M059J (cell line): ENCODE data around the gene CTTNBP2NL. TPM values are rescaled to one million over a fixed set of nuclear protein-coding genes. Genes with fewer than 3 reads are reported as not detected.

Source experiments
- DNase-seq: peaks from one replicate; pipeline ENCODE4 v3.0.0-alpha.2; 2012; ENCODE audit warnings: low read depth
- total RNA-seq: library from RNA; depleted of rRNA; stranded (reverse); fragments of >200 nt; shearing (Covaris generic); gene quantifications from 2 replicates; pipeline ENCODE4 v1.2.3, GENCODE V29; 2014; rRNA removed

Gene CTTNBP2NL, protein sequence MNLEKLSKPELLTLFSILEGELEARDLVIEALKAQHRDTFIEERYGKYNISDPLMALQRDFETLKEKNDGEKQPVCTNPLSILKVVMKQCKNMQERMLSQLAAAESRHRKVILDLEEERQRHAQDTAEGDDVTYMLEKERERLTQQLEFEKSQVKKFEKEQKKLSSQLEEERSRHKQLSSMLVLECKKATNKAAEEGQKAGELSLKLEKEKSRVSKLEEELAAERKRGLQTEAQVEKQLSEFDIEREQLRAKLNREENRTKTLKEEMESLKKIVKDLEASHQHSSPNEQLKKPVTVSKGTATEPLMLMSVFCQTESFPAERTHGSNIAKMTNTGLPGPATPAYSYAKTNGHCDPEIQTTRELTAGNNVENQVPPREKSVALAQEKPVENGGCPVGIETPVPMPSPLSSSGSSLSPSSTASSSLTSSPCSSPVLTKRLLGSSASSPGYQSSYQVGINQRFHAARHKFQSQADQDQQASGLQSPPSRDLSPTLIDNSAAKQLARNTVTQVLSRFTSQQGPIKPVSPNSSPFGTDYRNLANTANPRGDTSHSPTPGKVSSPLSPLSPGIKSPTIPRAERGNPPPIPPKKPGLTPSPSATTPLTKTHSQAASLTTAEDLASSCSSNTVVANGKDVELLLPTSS
- total RNA-seq: 13.5 and 17.2 TPM in 2 replicates

DNA sequence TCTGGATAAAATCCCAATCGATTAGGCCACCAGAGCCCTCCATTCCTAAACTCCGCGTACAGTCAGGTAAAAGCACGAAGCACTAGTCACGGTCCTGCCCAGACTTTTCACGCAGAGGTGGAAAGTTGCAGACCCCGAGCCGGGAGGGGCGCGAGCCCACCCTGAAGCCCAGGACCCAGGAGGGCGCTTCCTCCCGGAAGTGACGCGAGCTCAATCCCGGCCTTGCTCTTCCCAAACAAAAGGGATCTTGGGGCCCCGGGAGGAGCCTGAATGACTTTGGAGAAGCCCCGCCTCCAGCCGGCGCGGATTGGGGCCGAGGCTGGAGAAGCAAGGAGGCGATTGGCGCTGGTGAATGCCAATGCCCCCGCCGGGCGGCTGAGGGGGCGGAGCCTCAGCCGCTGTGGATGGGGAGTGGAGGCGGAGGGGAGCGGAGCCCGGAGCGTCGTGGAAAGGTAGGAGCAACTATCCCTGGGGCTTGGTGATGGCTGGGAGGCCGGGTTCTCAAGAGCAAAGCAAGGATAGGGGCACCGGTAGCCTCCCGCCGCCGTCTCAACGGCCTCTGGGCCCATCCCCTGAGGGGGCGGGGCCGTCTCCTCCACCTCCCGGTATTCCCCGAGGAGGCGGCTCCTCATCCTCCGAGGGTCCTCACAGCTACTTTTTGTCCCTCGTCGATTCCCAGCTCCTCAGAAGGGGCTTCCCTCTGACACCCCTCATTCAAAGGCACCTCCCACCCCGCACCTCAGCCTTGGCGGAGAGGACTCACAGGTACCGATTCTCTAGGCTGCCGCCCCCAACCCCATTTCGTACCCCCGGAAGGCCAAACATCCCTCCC lies at the start of gene CTTNBP2NL:
TSS of gene CTTNBP2NL (plus strand) at position 394 of the 832 bp plus-strand sequence. CDS start 19,952 bp downstream, outside the sequence.
- DNase-seq: peak; percentile 97

DNA sequence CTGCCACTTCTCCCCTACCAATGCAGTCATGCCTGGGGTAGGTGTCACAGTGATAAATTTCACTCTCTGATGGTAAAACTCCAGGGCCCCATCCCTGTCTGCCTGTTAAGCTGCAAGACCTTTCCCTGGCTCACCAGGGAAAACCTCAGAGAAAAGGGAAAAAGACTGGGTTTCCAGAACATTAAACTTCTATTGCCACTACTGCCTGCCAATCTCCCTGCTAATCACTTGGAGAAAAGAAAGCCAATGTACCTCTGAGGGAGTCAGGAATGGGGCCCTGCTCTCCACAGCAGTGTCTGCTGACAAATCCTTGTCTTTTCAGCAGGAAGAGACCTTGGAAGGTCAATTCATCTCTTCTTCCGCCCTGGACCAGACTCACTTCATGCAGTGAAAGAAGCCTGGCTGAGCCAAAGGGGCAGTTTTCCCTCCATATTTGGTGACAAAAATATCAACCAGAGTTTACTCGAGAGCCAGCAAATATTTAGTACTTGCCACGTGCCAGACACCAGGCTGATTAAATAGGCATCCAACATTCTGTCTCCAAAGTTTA lies 49.1 kb upstream of the CTTNBP2NL start:
- no peak for DNase-seq

DNA sequence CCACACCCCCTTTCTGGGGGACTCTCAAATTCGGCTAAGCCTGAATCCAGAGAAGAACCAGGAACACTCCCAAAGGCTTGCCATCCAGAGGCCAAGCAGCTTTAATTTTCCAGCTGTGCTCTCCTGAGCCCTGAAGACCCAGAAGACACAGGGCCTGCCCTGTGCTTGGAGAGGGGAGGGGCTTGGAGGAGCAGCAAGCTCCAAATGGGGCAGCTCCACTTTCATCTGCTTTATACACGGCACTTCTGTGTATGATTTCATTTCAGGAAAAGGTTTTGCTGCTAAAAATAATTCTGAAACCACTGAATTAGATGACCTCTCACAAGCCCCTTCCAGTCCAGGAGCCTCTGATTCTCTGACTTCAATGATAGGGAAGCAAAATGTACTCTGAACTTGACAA lies 39.2 kb upstream of the CTTNBP2NL start:
- no peak for DNase-seq

DNA sequence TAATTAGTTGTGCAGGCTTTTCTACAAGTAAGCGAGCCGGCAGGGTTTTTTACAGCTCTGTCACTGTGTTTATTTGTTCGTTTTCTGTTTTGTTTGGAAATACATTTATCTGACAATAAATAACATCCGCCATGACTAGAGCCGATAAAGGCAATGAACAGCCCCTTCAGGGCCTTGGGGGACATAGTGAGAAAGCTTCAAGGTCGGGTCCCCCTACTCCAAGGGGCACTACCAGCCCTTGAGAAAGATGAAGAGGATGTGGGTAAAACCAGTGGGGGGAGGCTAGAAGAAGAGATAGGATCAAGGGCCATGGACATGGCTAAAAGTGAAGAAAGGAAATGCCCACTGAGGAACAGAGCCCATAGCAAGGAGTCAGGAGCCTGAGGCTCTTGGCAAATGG lies 38.5 kb upstream of the CTTNBP2NL start:
- DNase-seq: no peak

DNA sequence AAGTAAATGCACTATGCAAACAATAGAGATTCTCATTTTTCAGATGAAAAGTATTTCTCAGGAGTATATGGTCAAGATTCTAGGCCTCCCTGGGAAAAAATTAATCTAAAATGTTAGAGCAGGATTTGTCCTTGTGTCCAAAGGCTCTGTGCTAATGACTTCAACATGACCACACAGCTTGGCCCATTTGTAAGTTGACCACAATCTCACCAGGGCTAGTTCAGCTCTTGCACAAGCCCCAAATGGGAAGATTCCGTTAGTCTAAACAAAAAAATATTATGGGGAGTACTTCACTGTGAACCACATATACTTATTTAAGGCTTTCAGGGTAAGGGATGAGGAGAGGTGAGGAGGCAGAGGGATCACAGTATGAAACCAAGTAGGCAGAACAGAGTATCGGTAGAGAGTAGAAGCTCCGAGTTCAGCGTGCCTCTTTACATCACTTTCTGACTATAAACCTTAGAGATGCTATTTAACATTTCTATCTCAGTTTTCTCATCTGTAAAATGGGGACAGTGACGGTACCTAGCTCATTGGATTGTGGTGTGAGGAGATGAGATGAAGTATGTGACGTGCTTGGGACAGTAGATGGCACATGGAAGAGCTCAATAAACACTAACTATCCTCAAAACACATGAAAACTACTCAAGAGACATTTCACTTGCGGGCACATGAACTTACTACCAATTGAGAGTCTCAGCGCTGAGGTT lies 37.8 kb upstream of the CTTNBP2NL start:
- no peak for DNase-seq

DNA sequence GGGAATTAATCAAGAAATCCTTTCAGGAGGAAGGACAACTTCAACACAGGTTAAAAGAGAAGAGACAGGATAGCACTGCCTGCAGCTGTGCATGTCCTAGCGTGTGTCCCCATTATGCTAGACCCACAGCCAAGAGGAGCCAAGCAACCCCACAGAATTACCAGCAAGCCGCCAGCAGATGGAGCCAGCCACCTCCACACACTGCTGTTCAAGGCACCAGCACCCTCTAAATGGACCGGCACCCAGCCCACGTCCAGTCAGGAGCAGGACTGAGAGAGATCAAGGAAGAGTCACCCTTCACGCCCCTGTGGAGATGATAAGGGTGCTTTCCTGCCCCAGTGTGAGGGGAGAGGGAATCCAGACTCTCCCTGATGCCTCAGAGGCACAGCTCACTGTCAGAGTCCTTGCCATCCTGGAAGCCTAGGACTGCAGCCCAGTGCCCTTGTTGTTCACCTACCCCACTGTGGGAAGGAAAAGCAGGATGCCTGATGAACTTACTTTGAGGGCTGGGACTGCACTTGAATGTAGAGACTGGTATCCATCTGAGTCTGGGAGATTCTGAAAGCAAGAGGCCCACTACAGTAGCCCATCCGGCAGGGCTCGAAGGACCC lies 37.1 kb upstream of the CTTNBP2NL start:
- DNase-seq: peak; percentile 42

DNA sequence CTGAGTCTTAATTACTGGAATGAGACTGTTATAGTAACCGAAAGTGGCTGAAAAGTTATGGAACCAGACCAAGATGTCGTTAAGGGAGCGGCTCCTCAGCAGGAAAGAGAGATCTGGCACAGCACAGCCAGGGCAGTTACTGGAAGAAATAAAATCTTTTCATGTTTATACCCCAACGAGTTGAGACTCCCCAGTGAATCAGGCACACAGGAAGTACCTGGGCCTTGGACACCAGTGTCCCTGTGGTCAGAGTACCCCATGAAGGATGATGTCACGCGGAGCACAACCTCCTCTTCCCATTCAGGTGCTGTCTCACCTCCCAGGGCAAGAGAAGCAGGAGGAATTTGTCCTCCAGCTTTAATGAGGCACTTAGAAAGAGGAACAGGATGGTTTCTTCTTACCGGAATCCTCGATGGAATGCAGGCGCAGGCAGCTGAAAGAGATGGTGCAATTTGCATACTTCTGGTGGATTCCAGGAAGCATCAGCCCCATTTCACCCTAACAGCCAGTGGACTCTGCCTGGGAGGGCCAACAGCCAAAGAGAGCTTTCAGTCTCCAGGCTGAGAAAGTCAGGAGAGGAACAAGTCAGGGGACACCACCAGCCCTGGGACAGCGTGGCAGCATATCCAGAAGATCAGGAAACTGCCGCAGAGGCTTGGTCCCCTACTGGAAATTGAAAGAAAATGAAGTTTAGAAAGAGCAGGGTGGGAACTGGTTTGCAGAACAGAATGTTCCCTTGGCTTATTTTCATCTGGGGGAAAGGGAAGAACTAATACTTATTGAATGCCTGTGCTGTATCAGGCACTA lies 35.9 kb upstream of the CTTNBP2NL start:
- DNase-seq: peak; percentile 22

DNA sequence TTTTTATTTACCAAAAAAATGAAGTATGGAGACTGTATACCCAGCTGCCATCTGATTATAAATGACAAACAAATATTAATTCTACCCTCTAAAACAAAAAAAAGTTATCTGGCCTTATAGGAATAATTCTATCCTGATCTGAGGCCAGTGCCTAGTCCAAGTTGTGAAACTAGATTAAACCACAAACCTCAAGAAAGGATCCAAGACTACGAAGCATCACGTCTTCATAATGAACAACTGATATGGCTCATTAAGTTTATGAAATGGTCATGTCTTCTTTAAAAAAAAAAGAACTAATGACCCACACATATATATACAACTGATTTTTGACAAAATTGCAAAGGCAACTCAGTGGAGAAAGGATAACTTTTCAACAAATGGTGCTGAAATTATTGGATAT lies 32.4 kb upstream of the CTTNBP2NL start:
- no peak for DNase-seq

DNA sequence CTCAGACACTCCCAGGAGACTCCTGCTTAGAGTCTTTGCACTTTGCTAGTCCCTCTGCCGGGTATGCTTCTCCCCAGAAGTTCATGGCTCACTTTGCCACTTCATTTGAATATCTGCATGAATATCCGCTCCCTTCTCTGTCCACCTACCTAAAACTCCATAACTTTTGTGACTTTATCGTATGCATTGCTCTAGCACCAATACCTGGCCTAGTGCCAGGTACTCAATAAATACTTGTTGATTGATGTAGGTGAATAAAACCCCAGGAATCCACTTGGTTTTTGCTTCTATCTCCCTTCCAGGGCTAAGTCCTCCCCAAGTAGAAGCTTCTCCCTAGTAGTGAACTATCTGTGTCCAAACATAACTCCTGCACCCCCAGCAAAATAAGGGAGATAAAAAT lies 27.8 kb upstream of the CTTNBP2NL start:
- DNase-seq: no peak

DNA sequence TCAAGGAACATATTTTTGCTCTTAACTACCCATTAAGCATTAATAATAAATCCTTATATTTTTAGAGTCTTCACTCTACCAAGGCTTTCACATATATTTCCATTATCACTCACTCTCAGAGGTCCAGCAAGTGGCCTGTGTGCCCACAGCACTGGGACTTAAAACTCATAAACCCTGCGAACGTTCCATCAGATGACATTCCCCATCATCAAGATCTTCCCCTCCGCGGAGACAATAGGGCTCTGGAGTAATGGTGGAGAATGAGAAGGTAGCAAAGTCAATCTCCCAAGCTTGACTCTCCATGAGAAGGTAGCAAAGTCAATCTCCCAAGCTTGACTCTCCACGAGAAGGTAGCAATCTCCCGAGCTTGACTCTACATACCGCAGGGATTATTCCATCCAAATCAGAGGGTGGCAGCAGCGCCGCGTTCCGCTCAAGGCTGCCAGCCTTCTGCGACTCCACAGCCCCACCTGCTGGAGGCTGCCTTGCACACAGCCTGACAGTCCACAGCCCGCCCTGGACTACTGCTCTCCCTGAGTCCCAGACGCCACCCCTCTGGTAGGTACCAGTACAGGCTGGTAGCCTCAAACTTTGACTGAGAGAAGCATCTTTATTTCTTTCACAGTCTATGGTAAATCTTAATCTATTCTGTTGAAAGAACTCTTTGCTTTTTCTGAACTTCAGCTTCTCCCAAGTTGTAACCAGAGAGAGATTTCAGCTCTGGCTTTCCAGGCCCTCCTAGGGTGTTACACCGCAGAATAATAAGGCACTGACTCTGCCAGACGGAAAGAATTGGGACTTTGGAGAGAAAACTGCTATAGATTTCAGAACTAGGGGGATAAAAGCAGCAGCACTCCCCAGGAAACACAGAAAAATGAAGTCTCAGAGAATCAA lies 26.4 kb upstream of the CTTNBP2NL start:
- DNase-seq: peak; percentile 64

DNA sequence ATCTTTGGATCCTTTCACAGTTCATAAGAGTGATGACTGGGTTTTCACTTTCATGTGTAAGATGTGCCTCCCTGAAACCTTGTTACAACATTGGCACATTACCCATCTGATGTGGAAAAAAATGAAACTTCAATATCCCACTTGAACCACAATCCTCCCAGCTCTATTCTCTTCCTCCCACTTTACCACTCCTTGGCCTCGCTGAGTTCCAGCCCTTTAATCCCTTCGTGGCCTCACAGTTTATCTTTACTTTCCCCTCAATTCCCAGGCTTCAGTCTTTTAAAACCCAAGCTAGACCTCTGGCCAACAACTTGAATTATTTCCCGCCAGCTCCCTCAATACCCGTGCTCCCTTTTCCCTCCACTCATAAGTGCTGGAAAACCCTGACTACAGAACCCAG lies 25.0 kb upstream of the CTTNBP2NL start:
- no peak for DNase-seq

DNA sequence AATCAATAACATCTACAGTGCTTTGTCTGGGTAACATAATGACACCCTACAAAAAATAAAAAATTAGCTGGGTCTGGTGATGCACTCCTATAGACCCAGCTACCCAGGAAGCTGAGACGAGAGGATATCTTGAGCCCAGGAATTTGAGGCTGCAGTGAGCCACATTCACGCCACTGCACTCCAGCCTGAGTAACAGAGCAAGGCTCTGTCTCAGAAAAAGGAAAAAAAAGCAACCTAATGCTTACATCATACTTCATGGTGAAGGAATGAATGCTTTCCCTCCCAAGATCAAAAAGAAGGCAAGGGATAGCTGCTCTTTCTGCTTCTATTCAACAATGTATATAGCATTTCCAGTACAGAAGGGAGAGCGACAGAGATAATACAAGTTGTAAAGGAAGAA lies 24.2 kb upstream of the CTTNBP2NL start:
- no peak for DNase-seq

DNA sequence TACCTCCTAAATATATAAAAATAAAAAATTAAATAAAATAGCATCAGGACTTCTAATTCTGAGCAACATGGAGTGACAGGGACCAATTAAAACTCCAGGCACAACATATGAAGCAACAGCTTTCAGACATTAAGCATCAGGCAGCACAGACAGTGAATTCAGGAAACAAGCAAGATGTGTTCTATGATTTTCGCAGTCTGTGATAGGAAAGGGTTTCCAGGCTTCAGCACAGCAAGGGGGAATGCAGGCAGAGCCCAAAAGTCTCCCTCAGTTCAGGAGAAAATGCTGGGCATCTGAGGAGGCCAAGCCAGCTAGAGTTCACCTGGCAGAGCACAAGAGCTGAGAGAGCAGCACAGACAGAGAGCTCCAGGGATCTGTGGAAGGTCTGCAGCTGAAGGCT lies 22.2 kb upstream of the CTTNBP2NL start:
- DNase-seq: no peak

DNA sequence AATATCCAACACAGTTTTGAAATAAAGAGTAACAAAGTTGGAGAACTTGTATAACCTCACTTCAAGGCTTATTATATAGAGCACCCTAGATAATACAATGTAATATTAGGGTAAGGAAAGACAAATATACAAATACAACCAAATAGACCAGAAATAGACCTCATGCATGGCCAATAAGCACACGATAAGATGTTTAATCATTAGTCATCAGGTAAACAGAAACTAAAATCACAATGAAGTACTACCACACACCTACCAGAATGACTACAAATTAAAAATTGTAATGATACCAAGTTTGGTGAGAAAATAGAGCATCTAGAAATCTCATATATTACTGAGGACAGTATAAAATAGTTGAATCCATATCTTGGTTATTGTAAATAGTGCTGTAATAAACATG lies 20.3 kb upstream of the CTTNBP2NL start:
- no peak for DNase-seq

DNA sequence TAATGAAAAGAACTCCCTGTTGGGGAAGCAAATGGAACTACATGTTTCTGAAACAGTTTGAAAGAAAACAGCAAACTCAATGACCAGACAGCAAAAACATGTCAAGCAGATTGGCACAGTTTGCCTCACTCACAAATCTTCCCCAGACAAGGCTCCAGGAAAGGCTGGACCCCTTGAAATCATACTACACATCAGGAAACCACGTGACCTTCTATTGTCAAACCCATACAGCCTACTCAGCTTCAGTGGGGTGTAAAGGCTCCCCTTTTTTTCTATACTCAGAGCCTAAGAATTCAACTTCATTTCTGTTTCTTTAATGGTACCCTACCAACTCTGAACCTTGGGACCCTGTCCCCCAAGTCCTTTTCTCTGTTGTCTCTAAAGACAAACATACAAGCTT lies 15.7 kb upstream of the CTTNBP2NL start:
- no peak for DNase-seq

DNA sequence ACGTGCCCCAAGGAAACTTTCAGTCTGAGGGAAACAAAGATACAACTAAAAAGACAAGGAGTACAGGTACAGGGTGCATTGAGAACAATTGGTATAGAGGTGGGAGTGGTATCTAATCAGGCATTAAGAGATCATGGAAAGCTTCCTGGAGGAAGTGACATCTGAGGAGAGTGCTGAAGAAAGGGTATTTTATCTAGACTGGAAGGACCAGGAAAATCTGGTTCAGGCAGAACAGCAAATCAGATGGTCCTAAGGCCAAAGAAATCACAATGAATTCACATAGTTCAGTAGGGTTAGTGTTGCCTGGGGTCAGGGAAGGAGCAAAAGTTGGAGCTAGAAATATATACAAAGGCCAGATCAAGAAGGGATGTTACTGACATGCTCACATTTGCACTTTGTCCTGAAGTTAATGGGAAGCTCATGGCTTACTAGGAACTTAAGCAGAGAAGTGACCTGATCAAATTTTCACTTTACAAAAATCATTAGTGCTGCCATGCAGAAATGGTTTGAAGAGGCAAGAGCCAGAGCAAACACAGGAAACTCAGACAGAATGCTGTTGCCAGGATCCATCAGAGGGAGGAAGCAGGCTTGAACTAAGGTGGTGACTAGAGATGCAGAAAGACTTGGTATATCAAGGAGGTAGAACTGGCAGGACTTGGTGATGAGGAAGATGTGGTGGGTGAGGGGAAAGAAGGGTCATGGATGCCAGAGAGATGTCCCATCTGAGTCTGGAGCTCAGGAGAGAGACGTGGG lies 14.5 kb upstream of the CTTNBP2NL start:
- no peak for DNase-seq

DNA sequence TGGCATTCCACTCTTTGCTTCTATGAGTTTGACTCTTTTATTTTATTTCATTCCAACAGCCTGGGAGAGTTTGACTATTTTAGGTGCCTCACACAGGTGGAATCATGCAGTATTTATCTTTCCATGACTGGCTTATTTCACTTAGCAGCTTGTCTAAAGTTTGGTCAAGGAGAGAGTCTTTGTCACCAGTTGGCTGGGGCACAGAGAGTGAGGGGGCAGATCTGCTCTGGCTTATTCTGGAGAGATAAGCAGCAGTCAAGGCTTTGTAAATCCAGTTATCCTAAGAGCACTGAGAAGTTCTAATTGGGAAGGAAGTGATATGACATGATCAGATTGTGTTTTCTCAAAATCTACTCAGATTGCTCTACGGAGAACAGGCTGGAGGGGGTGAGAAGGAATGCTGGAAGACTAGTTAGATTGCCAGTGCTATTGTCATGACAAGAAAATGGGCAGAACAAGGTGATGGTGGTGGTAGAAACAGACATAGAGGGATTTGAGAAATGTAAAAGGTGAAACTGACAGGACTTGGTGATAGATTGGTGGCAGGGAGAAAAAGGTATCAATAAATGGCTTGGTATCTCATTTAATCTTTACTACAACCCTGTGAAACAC lies 12.1 kb upstream of the CTTNBP2NL start:
- no peak for DNase-seq
